Stimulated activated CD8-positive, alpha-beta memory T cell treated with anti-CD3 and anti-CD28 coated beads, Interleukin-2, amount 100 ng/mL, for 1 hour (primary cell): ENCODE results near the gene DCTN2.
"Not testable (repeated sequence)": the region's sequence is repeated elsewhere in the genome, so short reads cannot be mapped to it uniquely, and the experiment has no call there.

Source experiments
- DNase-seq, 2 donors: peaks; one replicate each; pipeline ENCODE4 v3.0.0-alpha.2; 2020; ENCODE audit warnings: low read depth in 2 of 2

The DCTN2 gene

GRCh38 chr12:57528176-57528575, 18.8 kb downstream of the DCTN2 start:
- no peak for DNase-seq

GRCh38 chr12:57527184-57527583, 19.8 kb downstream of the DCTN2 start:
- no peak for DNase-seq

- DNase-seq: no peak
These were observed 20.4 kb downstream of the DCTN2 start for GRCh38 chr12:57526477-57527126.

- DNase-seq: no peak
These were observed 21.2 kb downstream of the DCTN2 start for GRCh38 chr12:57525615-57526383.

- no peak for DNase-seq
These were observed 22.0 kb downstream of the DCTN2 start for GRCh38 chr12:57524814-57525614.

- DNase-seq: no peak
These were observed 23.0 kb downstream of the DCTN2 start for GRCh38 chr12:57523706-57524614.

- DNase-seq: peak in 1 of 2 donors; percentile 33
These were observed 23.9 kb downstream of the DCTN2 start for GRCh38 chr12:57522887-57523705.

GRCh38 chr12:57522011-57522886, 24.7 kb downstream of the DCTN2 start, which contains the start of gene MBD6:
MBD6 (plus strand) TSS chr12:57522824; CDS start chr12:57524304, 1,480 bp downstream.
- peak; percentile 77 to 82 for DNase-seq

GRCh38 chr12:57521525-57522010, 25.4 kb downstream of the DCTN2 start:
- no peak for DNase-seq

- DNase-seq: peak; percentile 99 to 100
These were observed 26.8 kb downstream of the DCTN2 start, which contains the start of gene DDIT3 for GRCh38 chr12:57520053-57520818. DDIT3 (minus strand) TSS chr12:57520514; CDS start chr12:57517406, 3,108 bp downstream.

- no peak for DNase-seq
These were observed 27.3 kb downstream of the DCTN2 start for GRCh38 chr12:57519796-57520052.

GRCh38 chr12:57518920-57519795, 27.8 kb downstream of the DCTN2 start:
- DNase-seq: no peak

- no peak for DNase-seq
These were observed 28.6 kb downstream of the DCTN2 start for GRCh38 chr12:57518176-57518919.

GRCh38 chr12:57517718-57518117, 29.3 kb downstream of the DCTN2 start:
- not testable (repeated sequence) for DNase-seq

GRCh38 chr12:57517187-57517586, 29.8 kb downstream of the DCTN2 start:
- no peak for DNase-seq

- DNase-seq: no peak
These were observed 30.3 kb downstream of the DCTN2 start for GRCh38 chr12:57516617-57517153.
